K562 (cell line): Measurements from ENCODE around the gene CUL1. TPM values are rescaled to one million over a fixed set of nuclear protein-coding genes. Genes with fewer than 3 reads are reported as not detected.

Experiments used
- ATAC-seq: fragments of 200-7000 bp; cut with Tn5 transposase; 3 replicates; pipeline ENCODE4 v1.9.1; 2020; ENCODE audit warnings: moderate library complexity
- BruUV-seq: library from RNA; stranded (reverse); fragments of 400-500 nt; replicated peaks from 2 replicates; lab custom pipeline; 2021; lab: Mats Ljungman, UMichigan
- CTCF ChIA-PET: fragments of 300-600 bp; formaldehyde crosslinking; extraction: SDS; loops from one replicate; lab custom pipeline; 2021; ENCODE audit warnings: low intra/inter-chr PET ratio; lab: Yijun Ruan, JAX
- POLR2A ChIA-PET: fragments of 300-600, 350-650 bp; sonication (Branson Sonifier 250); formaldehyde crosslinking; extraction: SDS; loops from one replicate; lab custom pipeline; 2021; ENCODE audit warnings: antibody characterized with exemption, inconsistent platforms; lab: Yijun Ruan, JAX
- DNase-seq, 4 experiments: peaks; one replicate each; pipeline versions ENCODE4 v3.0.0 to v3.0.0-alpha.2; 2011 to 2018; ENCODE audit warnings: low spot score in 3 of 4, mixed read lengths in 3 of 4; ENCODE audit errors: extremely low read depth in 1 of 4
- FAIRE-seq: peaks from 2 replicates; lab custom pipeline; 2011; peaks lifted over from hg19 to GRCh38; lab: Jason Lieb, UNC
- H2AFZ ChIP-seq: 2 replicates; pipeline ENCODE4 v1.6.0; 2011; ENCODE audit warnings: low read depth, low read length, control low read depth, inconsistent platforms
- H3K27ac ChIP-seq: fragments of 200-600 bp; 3 replicates; pipeline ENCODE4 v1.8.0; 2011; ENCODE audit warnings: low read depth, mild to moderate bottlenecking, control low read depth, inconsistent platforms, low read length, moderate library complexity, mixed read lengths; ENCODE audit errors: extremely low read depth
- H3K27me3 ChIP-seq, 2 experiments: fragments of 300-600 bp in 1 of 2; 2 replicates in 1 of 2; 3 replicates in 1 of 2; pipeline versions ENCODE4 v1.6.0 to v1.8.0; 2011; ENCODE audit warnings: inconsistent platforms in 2 of 2, low read length in 2 of 2, mild to moderate bottlenecking in 1 of 2, mixed read lengths in 1 of 2, moderate library complexity in 1 of 2; ENCODE audit not compliant: control insufficient read depth in 2 of 2, insufficient read depth in 2 of 2
- H3K36me3 ChIP-seq: fragments of 300-600 bp; 3 replicates; pipeline ENCODE4 v1.8.0; 2011; ENCODE audit warnings: mild to moderate bottlenecking, low read length, inconsistent platforms; ENCODE audit not compliant: control insufficient read depth, insufficient read depth
- H3K4me1 ChIP-seq, 2 experiments: fragments of 200-600 bp in 1 of 2; replicated peaks in 1 of 2; 2 replicates in 1 of 2; 3 replicates in 1 of 2; pipeline versions ENCODE4 v1.5.1 to v1.8.0; 2011; ENCODE audit warnings: inconsistent platforms in 2 of 2, low read length in 2 of 2, mild to moderate bottlenecking in 1 of 2, mixed read lengths in 1 of 2, moderate library complexity in 1 of 2; ENCODE audit not compliant: control insufficient read depth in 2 of 2, insufficient read depth in 2 of 2
- H3K4me2 ChIP-seq: 2 replicates; pipeline ENCODE4 v1.6.1; 2011; ENCODE audit warnings: low read length, control low read depth, inconsistent platforms, mixed read lengths; ENCODE audit not compliant: insufficient read depth
- H3K4me3 ChIP-seq: fragments of 200-600 bp; sonication (generic), shearing (Covaris generic); 2 replicates; pipeline ENCODE4 v1.5.1; 2016; ENCODE audit warnings: control low read depth, inconsistent platforms
- H3K79me2 ChIP-seq: fragments of 200-600 bp; 3 replicates; pipeline ENCODE4 v1.8.0; 2011; ENCODE audit warnings: low read length, inconsistent platforms; ENCODE audit not compliant: control insufficient read depth, insufficient read depth
- H3K9ac ChIP-seq, 2 experiments: 2 replicates each; pipeline versions ENCODE4 v1.6.0 to v1.6.1; 2011; ENCODE audit warnings: low read depth in 2 of 2, low read length in 2 of 2, control low read depth in 1 of 2, inconsistent platforms in 1 of 2, mild to moderate bottlenecking in 1 of 2, mixed read lengths in 1 of 2; ENCODE audit not compliant: insufficient read depth in 1 of 2
- H3K9me1 ChIP-seq: one replicate; pipeline ENCODE4 v1.6.0; 2011; ENCODE audit warnings: inconsistent platforms, mild to moderate bottlenecking, low read length, moderate library complexity; ENCODE audit not compliant: control insufficient read depth, insufficient read depth
- H3K9me3 ChIP-seq: replicated peaks from 2 replicates; pipeline ENCODE4 v1.5.1; 2011; ENCODE audit warnings: low read depth, low read length, inconsistent platforms; ENCODE audit not compliant: control insufficient read depth, insufficient read depth
- H4K20me1 ChIP-seq: replicated peaks from 2 replicates; pipeline ENCODE4 v1.6.1; 2011; ENCODE audit warnings: low read length, inconsistent platforms, mixed read lengths; ENCODE audit not compliant: control insufficient read depth, insufficient read depth
- HEY1 ChIP-seq: fragments of 250-450 bp; sonication (Bioruptor Pico); IDR thresholded peaks from 2 replicates; pipeline ENCODE4 v1.5.0; 2020; ENCODE audit warnings: mild to moderate bottlenecking, moderate library complexity, borderline replicate concordance
- L3MBTL2 ChIP-seq: fragments of 450-650 bp; IDR thresholded peaks from 2 replicates; pipeline ENCODE4 v1.6.1; 2016; ENCODE audit warnings: mild to moderate bottlenecking, moderate library complexity
- NCOA2 ChIP-seq, 2 experiments: fragments of 450-650 bp; IDR thresholded peaks; 2 replicates each; pipeline ENCODE4 v1.6.1; 2018; ENCODE audit warnings: mild to moderate bottlenecking in 2 of 2, moderate library complexity in 1 of 2; ENCODE audit not compliant: partially characterized antibody in 2 of 2
- NRF1 ChIP-seq, 2 experiments: fragments of 450-650 bp; IDR thresholded peaks in 1 of 2; conservative IDR thresholded peaks in 1 of 2; 2 replicates each; pipeline ENCODE4 v1.6.1; 2014; ENCODE audit warnings: mild to moderate bottlenecking in 2 of 2
- SIRT6 ChIP-seq: IDR thresholded peaks from one replicate; pipeline ENCODE4 v1.6.1; 2012; ENCODE audit warnings: low read depth, mild to moderate bottlenecking, control low read depth, inconsistent platforms, low read length, moderate library complexity
- TCF3 ChIP-seq: sonication (generic); formaldehyde crosslinking; IDR thresholded peaks from 2 replicates; pipeline ENCODE4 v1.4.0; 2020; ENCODE audit warnings: mild to moderate bottlenecking, missing genetic modification reagents
- XRCC5 ChIP-seq: fragments of 200-400 bp; formaldehyde crosslinking; IDR thresholded peaks from 2 replicates; pipeline ENCODE4 v1.6.1; 2017; ENCODE audit warnings: low read depth, mild to moderate bottlenecking, low read length
- WGBS: fragments of 100-300 bp; shearing (Covaris generic); methylation state at CpG from one replicate; pipeline ENCODE4 v1.1.6; 2016; ENCODE audit warnings: low coverage, mixed read lengths; ENCODE audit not compliant: insufficient coverage; ENCODE audit errors: missing lambda C conversion rate; 5-methylcytosine and 5-hydroxymethylcytosine counted together
- in situ Hi-C: fragments of 300-500 bp; cut with MboI; formaldehyde crosslinking; loops from 4 replicates; pipeline ENCODE4 v1.15.0; 2018; ENCODE audit warnings: inconsistent platforms, mixed read lengths
- intact Hi-C: fragments of 100-400 bp; cut with micrococcal nuclease; formaldehyde crosslinking; loops from 2 replicates; pipeline ENCODE4 v1.14.2; 2022
- polyA plus RNA-seq, 8 experiments: library from polyadenylated mRNA; depleted of rRNA in 4 of 8; stranded (reverse) in 5 of 8; unstranded in 3 of 8; fragments of >200 nt; fragmentation: Nextera tagmentation in 2 of 8; fragmentation: Illumina TruSeq in 1 of 8; extraction: Ambion mirVana in 2 of 8; extraction: Trizol in 1 of 8; gene quantifications; 2 replicates each; pipeline versions ENCODE4 v1.2.1 to v1.2.3, GENCODE V29; 2011 to 2014; ENCODE audit warnings: inconsistent platforms in 1 of 8, missing spikeins in 1 of 8
- total RNA-seq, 7 experiments: library from RNA; depleted of rRNA in 6 of 7; stranded (reverse); fragments of >200 nt in 6 of 7; fragmentation: Illumina TruSeq in 2 of 7; extraction: Trizol in 2 of 7; gene quantifications; 2 replicates each; pipeline versions ENCODE4 v1.2.1 to v1.2.3, GENCODE V29; 2011 to 2021; ENCODE audit warnings: low replicate concordance in 1 of 7
- TF ChIP-seq, protein P1 (sequence below): sonication (generic); formaldehyde crosslinking; IDR thresholded peaks from 2 replicates; pipeline ENCODE4 v1.8.1; 2022; ENCODE audit warnings: missing genetic modification reagents

The CUL1 gene
- total and polyA plus RNA-seq, 9 of the 15 experiments (the other 6 are each of a cell fraction or from before 2014, with no cell fraction given) = 31.5 to 107 (median 96.5) TPM

DNA sequence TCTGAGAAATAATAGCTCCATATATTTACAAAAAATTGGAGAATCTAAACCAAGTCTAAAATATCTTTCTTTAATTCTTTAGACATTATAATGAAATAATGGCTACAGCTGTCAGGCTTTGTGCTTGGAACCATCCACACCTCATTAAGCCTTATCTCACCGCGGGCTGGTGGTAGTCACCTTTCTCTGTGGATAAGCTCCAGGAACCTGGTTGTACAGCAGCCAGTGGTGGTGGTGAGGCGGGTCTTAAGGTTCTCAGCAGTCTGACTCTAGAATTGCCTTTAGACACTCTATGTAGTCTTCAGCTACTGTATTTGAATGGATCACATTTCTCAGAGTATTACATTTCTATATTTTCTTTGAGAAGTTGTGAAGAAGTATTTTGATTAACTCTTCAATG is 34.2 kb downstream of the CUL1 start:
- in situ Hi-C loops = no loop called here
- Histone ChIP-seq H3K4me2 (no peak overlapping the region), H3K27ac (no peak overlapping the region), H3K36me3 (peaks cover 81% of the 10 kb centered on the region), H4K20me1 (peaks cover 12% of the 10 kb centered on the region), H2AFZ (no peak overlapping the region), H3K9ac (no peak overlapping the region), H3K79me2 (peaks cover 86% of the 10 kb centered on the region), H3K27me3 (no peaks in the 10 kb centered on the region), H3K9me1 (peaks cover under 1% of the 10 kb centered on the region), H3K9me3 (no peaks in the 10 kb centered on the region), H3K4me1 (0 out of 5 replicates have a peak, but pooled peaks cover 0 to 3% of the 10 kb centered on the region in 2 experiments), H3K4me3 (no peak overlapping the region)
- FAIRE-seq = no peak
- TF ChIP-seq HEY1 (CRISPR knock-in tag) (no peak), NRF1 (conservative IDR thresholded peaks at IDR 0.05 in 1 of 2, IDR thresholded peaks at IDR 0.05 in 1 of 2) (no peak), XRCC5 (no peak), L3MBTL2 (no peak), NCOA2 (IDR thresholded peaks at IDR 0.05; ENCODE audit: partially characterized antibody in 2 of 2) (no peak), TCF3 (CRISPR knock-in tag) (peak; percentile 19; the same call in 1 of the 2 replicates), SIRT6 (no peak)
- TF ChIP-seq, protein P1, sequence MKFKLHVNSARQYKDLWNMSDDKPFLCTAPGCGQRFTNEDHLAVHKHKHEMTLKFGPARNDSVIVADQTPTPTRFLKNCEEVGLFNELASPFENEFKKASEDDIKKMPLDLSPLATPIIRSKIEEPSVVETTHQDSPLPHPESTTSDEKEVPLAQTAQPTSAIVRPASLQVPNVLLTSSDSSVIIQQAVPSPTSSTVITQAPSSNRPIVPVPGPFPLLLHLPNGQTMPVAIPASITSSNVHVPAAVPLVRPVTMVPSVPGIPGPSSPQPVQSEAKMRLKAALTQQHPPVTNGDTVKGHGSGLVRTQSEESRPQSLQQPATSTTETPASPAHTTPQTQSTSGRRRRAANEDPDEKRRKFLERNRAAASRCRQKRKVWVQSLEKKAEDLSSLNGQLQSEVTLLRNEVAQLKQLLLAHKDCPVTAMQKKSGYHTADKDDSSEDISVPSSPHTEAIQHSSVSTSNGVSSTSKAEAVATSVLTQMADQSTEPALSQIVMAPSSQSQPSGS = no peak
- DNase-seq = peak in 3 of 4 experiments; percentile 38 to 50 (median 41)
- ATAC-seq = peak; percentile 65
- BruUV-seq = no TSS peak
- ChIA-PET POLR2A (interaction anchor here (0.7 to 1.2 kb wide), 5 partner anchors 12 to 75 kb away, joined by 3 read pairs; no protein-coding TSS in a partner anchor), CTCF (no interaction called here)
- WGBS = 49% methylated on average over 3 of the region's 3 CpGs
- intact Hi-C loops = no loop called here
